ENCODE results near the gene ANXA8L1.
"Not testable (repeated sequence)": the region's sequence is repeated elsewhere in the genome, so short reads cannot be mapped to it uniquely, and the experiment has no call there.

The ANXA8L1 gene

DNA sequence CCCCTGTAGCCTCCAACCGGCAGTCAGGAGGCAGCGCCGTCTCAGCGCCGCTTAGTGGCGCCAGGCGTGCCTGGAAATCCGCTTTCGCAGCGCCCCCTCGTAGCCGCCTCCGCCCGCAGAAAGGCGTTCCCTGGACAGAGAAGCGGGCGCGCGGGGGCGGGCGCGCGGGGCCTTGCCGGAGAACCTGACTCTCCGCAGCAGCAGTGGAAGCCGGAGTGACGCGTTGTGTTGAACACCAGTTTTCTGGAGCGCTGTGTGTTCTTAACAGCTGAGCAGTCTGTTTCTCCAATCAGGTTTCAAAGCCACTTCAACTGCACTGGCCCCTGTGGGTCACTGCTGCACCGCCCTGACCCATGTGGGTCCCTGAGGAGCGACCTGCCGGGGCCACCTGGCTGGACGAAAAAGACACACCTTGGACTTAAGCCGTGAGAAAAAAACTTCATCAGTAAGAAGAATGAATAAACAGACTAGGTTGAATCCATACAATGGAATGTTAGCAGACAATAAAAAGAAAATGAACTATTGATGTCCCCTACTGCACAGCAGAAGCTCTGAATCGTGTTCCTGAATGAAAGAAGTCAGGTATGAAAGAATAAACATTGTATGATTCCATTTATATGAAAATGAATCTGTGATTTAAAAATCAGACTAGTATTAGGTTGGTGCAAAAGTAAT is 22.8 kb downstream of the ANXA8L1 start:
- Histone ChIP-seq H3K9ac (ENCODE audit: low read length) (peak overlapping the region; percentile 68), H3K4me1 (ENCODE audit: control insufficient read depth, insufficient read depth, low read length) (peaks cover 13% of the 10 kb centered on the region; the same call in 1 of the 2 replicates), H3K4me3 (ENCODE audit: low read depth, low read length) (peak overlapping the region; percentile 51)
- H3K36me3 ChIP-seq (ENCODE audit: control insufficient read depth, insufficient read depth, low read length); H3K27me3 ChIP-seq (ENCODE audit: control insufficient read depth, insufficient read depth, low read length); H3K9me3 ChIP-seq (ENCODE audit: control insufficient read depth, insufficient read depth, low read depth, low read length); H3K27ac ChIP-seq (ENCODE audit: low read depth, low read length): not testable (repeated sequence)

DNA sequence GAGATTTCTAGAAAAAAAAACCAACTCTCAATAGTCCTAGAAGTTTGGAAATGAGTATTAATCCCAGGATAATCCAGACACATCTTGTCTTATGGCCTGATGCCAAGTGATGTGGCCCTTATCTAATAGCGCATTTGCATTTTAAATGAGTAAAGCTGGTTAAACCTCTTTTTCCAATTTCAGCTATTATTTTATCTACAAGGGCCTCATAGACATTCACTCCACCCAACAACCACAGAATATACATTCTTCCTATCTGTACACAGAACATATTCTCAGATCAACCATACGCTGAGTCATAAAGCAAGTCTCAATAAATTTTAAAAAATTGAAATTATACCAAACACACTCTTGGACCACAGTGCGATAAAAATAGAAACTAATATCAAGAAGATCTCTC is 34.0 kb downstream of the ANXA8L1 start:
- H3K9ac ChIP-seq (ENCODE audit: low read length); H3K9me3 ChIP-seq (ENCODE audit: control insufficient read depth, insufficient read depth, low read depth, low read length); H3K27ac ChIP-seq (ENCODE audit: low read depth, low read length); H3K4me1 ChIP-seq (ENCODE audit: control insufficient read depth, insufficient read depth, low read length); H3K4me3 ChIP-seq (ENCODE audit: low read depth, low read length); H3K27me3 ChIP-seq (ENCODE audit: control insufficient read depth, insufficient read depth, low read length); H3K36me3 ChIP-seq (ENCODE audit: control insufficient read depth, insufficient read depth, low read length): not testable (repeated sequence)

- H3K27me3 ChIP-seq (ENCODE audit: control insufficient read depth, insufficient read depth, low read length); H3K9me3 ChIP-seq (ENCODE audit: control insufficient read depth, insufficient read depth, low read depth, low read length); H3K27ac ChIP-seq (ENCODE audit: low read depth, low read length); H3K4me3 ChIP-seq (ENCODE audit: low read depth, low read length); H3K4me1 ChIP-seq (ENCODE audit: control insufficient read depth, insufficient read depth, low read length); H3K9ac ChIP-seq (ENCODE audit: low read length); H3K36me3 ChIP-seq (ENCODE audit: control insufficient read depth, insufficient read depth, low read length): not testable (repeated sequence)
Observed at GRCh38 chr10:46411123-46411522, 35.5 kb downstream of the ANXA8L1 start.

DNA sequence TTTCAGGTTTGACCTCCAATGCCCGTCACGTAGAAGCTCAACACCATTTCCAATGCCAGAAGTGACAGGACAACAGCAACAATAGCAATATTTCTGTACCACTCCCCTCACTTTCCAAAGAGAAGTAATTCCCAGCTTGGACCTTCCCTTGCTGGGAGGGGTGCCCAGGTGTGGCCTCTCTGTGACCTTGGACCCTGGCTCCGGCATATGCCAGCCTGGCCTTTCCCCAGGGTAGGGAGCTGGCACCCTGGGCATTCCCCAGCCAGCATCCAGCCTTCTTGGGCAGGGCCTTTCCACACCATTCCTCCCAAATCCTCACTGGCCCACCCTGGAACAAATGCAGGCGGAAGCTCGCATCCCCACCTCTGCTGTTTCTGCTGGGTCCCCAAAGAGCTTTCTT is 37.1 kb downstream of the ANXA8L1 start:
- H3K9ac ChIP-seq (ENCODE audit: low read length); H3K4me1 ChIP-seq (ENCODE audit: control insufficient read depth, insufficient read depth, low read length); H3K9me3 ChIP-seq (ENCODE audit: control insufficient read depth, insufficient read depth, low read depth, low read length); H3K27me3 ChIP-seq (ENCODE audit: control insufficient read depth, insufficient read depth, low read length); H3K27ac ChIP-seq (ENCODE audit: low read depth, low read length); H3K36me3 ChIP-seq (ENCODE audit: control insufficient read depth, insufficient read depth, low read length); H3K4me3 ChIP-seq (ENCODE audit: low read depth, low read length): not testable (repeated sequence)

- H3K4me3 ChIP-seq (ENCODE audit: low read depth, low read length); H3K9me3 ChIP-seq (ENCODE audit: control insufficient read depth, insufficient read depth, low read depth, low read length); H3K27me3 ChIP-seq (ENCODE audit: control insufficient read depth, insufficient read depth, low read length); H3K4me1 ChIP-seq (ENCODE audit: control insufficient read depth, insufficient read depth, low read length); H3K36me3 ChIP-seq (ENCODE audit: control insufficient read depth, insufficient read depth, low read length); H3K9ac ChIP-seq (ENCODE audit: low read length); H3K27ac ChIP-seq (ENCODE audit: low read depth, low read length): not testable (repeated sequence)
Observed at GRCh38 chr10:46415291-46415690, 39.7 kb downstream of the ANXA8L1 start.

GRCh38 chr10:46418283-46418682 is 42.7 kb downstream of the ANXA8L1 start:
- H3K9me3 ChIP-seq (ENCODE audit: control insufficient read depth, insufficient read depth, low read depth, low read length); H3K4me3 ChIP-seq (ENCODE audit: low read depth, low read length); H3K4me1 ChIP-seq (ENCODE audit: control insufficient read depth, insufficient read depth, low read length); H3K27ac ChIP-seq (ENCODE audit: low read depth, low read length); H3K9ac ChIP-seq (ENCODE audit: low read length); H3K27me3 ChIP-seq (ENCODE audit: control insufficient read depth, insufficient read depth, low read length); H3K36me3 ChIP-seq (ENCODE audit: control insufficient read depth, insufficient read depth, low read length): not testable (repeated sequence)

DNA sequence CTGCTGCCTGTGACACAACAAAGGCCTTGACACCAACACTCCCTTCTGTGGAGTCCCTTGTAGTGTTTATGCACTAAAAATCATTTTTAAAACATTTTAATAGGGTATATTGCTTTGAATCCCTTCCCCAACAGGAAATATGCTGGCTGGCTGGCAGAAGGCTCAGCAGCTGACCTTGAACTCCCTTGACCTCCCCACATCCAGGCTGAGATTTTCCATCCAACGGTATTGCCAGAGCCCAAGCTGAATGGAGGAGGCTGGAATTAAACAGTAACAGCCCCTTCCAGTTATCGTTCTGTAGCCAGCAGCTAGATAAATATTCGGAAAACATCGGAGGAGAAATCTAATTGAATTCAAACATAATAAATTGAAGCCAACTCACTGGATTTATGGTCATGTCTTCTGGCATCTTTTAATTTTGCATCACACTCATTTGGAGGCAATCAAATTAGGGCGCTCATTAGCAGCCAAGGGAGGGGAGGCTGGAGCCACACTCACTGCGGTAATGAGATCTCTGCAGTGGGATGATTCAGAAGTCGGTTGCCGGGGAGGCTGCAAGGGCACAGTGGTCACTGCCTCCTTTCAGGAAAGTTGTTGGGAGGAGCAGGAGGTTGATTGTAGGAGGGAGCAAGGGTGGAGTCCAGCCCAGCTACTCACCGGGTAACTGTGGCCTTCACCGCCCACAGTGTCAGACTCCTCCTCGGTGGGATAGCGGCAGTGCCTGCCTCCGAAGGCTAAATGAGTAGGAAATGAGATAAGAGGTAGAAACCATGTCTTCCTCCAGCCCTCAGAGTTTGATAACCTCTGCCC is 44.2 kb downstream of the ANXA8L1 start:
- H3K4me1 ChIP-seq (ENCODE audit: control insufficient read depth, insufficient read depth, low read length); H3K27ac ChIP-seq (ENCODE audit: low read depth, low read length); H3K27me3 ChIP-seq (ENCODE audit: control insufficient read depth, insufficient read depth, low read length); H3K36me3 ChIP-seq (ENCODE audit: control insufficient read depth, insufficient read depth, low read length); H3K4me3 ChIP-seq (ENCODE audit: low read depth, low read length); H3K9me3 ChIP-seq (ENCODE audit: control insufficient read depth, insufficient read depth, low read depth, low read length); H3K9ac ChIP-seq (ENCODE audit: low read length): not testable (repeated sequence)

GRCh38 chr10:46423550-46423949 is 48.0 kb downstream of the ANXA8L1 start:
- not testable (repeated sequence) for H3K9ac ChIP-seq (ENCODE audit: low read length); H3K27ac ChIP-seq (ENCODE audit: low read depth, low read length); H3K9me3 ChIP-seq (ENCODE audit: control insufficient read depth, insufficient read depth, low read depth, low read length); H3K4me1 ChIP-seq (ENCODE audit: control insufficient read depth, insufficient read depth, low read length); H3K4me3 ChIP-seq (ENCODE audit: low read depth, low read length); H3K36me3 ChIP-seq (ENCODE audit: control insufficient read depth, insufficient read depth, low read length); H3K27me3 ChIP-seq (ENCODE audit: control insufficient read depth, insufficient read depth, low read length)

GRCh38 chr10:46440942-46441341 is 65.4 kb downstream of the ANXA8L1 start:
- H3K36me3 ChIP-seq (ENCODE audit: control insufficient read depth, insufficient read depth, low read length); H3K27me3 ChIP-seq (ENCODE audit: control insufficient read depth, insufficient read depth, low read length); H3K4me3 ChIP-seq (ENCODE audit: low read depth, low read length); H3K9ac ChIP-seq (ENCODE audit: low read length); H3K4me1 ChIP-seq (ENCODE audit: control insufficient read depth, insufficient read depth, low read length); H3K27ac ChIP-seq (ENCODE audit: low read depth, low read length); H3K9me3 ChIP-seq (ENCODE audit: control insufficient read depth, insufficient read depth, low read depth, low read length): not testable (repeated sequence)

Data from HUES6 (cell line).